Activated T-helper 2 cell treated with anti-CD3 and anti-CD28 coated beads, Interferon-gamma antibody, Interleukin-2, Interleukin-4, amounts not matched to agents 10 μg/mL and 5 μg/mL and 100 μg/mL, durations not matched to agents 14 hours and 24 hours and 36 hours (primary cell): ENCODE data around the gene MACF1. TPM values are rescaled to one million over a fixed set of nuclear protein-coding genes. Genes with fewer than 3 reads are reported as not detected.

ENCODE experiments used
- DNase-seq: peaks from one replicate; pipeline ENCODE4 v3.0.0; 2021; ENCODE audit warnings: low spot score
- H3K27ac Mint-ChIP-seq: one replicate; pipeline ENCODE4 v1.8.0; 2021; ENCODE audit warnings: mixed read lengths
- H3K27me3 Mint-ChIP-seq: one replicate; pipeline ENCODE4 v1.8.0; 2021; ENCODE audit warnings: low read depth, mixed read lengths
- H3K36me3 Mint-ChIP-seq: one replicate; pipeline ENCODE4 v1.8.0; 2021; ENCODE audit warnings: low read depth, mixed read lengths
- H3K4me1 Mint-ChIP-seq: one replicate; pipeline ENCODE4 v1.8.0; 2021; ENCODE audit warnings: low read depth, mixed read lengths
- H3K4me3 Mint-ChIP-seq: one replicate; pipeline ENCODE4 v1.8.0; 2021; ENCODE audit warnings: low read depth, mild to moderate bottlenecking, moderate library complexity, mixed read lengths
- H3K9me3 Mint-ChIP-seq: one replicate; pipeline ENCODE4 v1.8.0; 2021; ENCODE audit warnings: mixed read lengths
- intact Hi-C: fragments of 100-400 bp; cut with micrococcal nuclease; formaldehyde crosslinking; loops from one replicate; pipeline ENCODE4 v1.15.1; 2023
- total RNA-seq: library from RNA; stranded (reverse); gene quantifications from 2 replicates; pipeline ENCODE4 v1.2.3, GENCODE V29; 2022

The MACF1 gene
- total RNA-seq, 1 donor from 2014 or later, result 212 TPM

- H3K36me3 Mint-ChIP-seq, result peaks cover 83% of the 10 kb centered on the region
- H3K9me3 Mint-ChIP-seq, result no peaks in the 10 kb centered on the region
- intact Hi-C loops, result no loop called here
- peaks cover 4% of the 10 kb centered on the region for H3K4me1 Mint-ChIP-seq
- no peak for DNase-seq
- H3K27me3 Mint-ChIP-seq, result no peaks in the 10 kb centered on the region
- peak overlapping the region; percentile 28 for H3K27ac Mint-ChIP-seq
- H3K4me3 Mint-ChIP-seq, result no peak overlapping the region
Measured at GRCh38 chr1:39317910-39318633, 113.6 kb downstream of the MACF1 start.

- Mint-ChIP-seq H3K27ac (peak overlapping the region; percentile 11), H3K27me3 (no peaks in the 10 kb centered on the region), H3K36me3 (peaks cover 61% of the 10 kb centered on the region), H3K9me3 (no peaks in the 10 kb centered on the region), H3K4me1 (peaks cover 4% of the 10 kb centered on the region), H3K4me3 (no peak overlapping the region)
- DNase-seq, result no peak
- intact Hi-C loops, result no loop called here
Measured at GRCh38 chr1:39321979-39322378, 117.5 kb downstream of the MACF1 start.

- no peak for DNase-seq
- Mint-ChIP-seq H3K27me3 (no peaks in the 10 kb centered on the region), H3K9me3 (no peaks in the 10 kb centered on the region), H3K36me3 (peaks cover 61% of the 10 kb centered on the region), H3K27ac (no peak overlapping the region), H3K4me1 (peaks cover 4% of the 10 kb centered on the region), H3K4me3 (no peak overlapping the region)
- intact Hi-C loops, result no loop called here
Measured at GRCh38 chr1:39322431-39322830, 117.9 kb downstream of the MACF1 start.

GRCh38 chr1:39324888-39325287, 120.4 kb downstream of the MACF1 start:
- Mint-ChIP-seq H3K4me1 (peaks cover 14% of the 10 kb centered on the region), H3K27ac (no peak overlapping the region), H3K4me3 (no peak overlapping the region), H3K27me3 (no peaks in the 10 kb centered on the region), H3K9me3 (no peaks in the 10 kb centered on the region), H3K36me3 (peaks cover 60% of the 10 kb centered on the region)
- no peak for DNase-seq
- intact Hi-C loops, result no loop called here

- peaks cover 13% of the 10 kb centered on the region for H3K4me1 Mint-ChIP-seq
- H3K27me3 Mint-ChIP-seq, result no peaks in the 10 kb centered on the region
- no peak overlapping the region for H3K27ac Mint-ChIP-seq
- no peaks in the 10 kb centered on the region for H3K9me3 Mint-ChIP-seq
- no peak for DNase-seq
- intact Hi-C loops, result no loop called here
- H3K4me3 Mint-ChIP-seq, result no peak overlapping the region
- peaks cover 60% of the 10 kb centered on the region for H3K36me3 Mint-ChIP-seq
Measured at GRCh38 chr1:39326836-39327235, 122.3 kb downstream of the MACF1 start.

- Mint-ChIP-seq H3K36me3 (peaks cover 63% of the 10 kb centered on the region), H3K27ac (peak overlapping the region; percentile 51), H3K9me3 (no peaks in the 10 kb centered on the region), H3K27me3 (no peaks in the 10 kb centered on the region), H3K4me1 (peaks cover 15% of the 10 kb centered on the region), H3K4me3 (peak overlapping the region; percentile 60)
- intact Hi-C loops, result no loop called here
- no peak for DNase-seq
Measured at GRCh38 chr1:39328095-39328494, 123.6 kb downstream of the MACF1 start.

- peak overlapping the region; percentile 54 for H3K4me3 Mint-ChIP-seq
- peaks cover 69% of the 10 kb centered on the region for H3K36me3 Mint-ChIP-seq
- H3K9me3 Mint-ChIP-seq, result no peaks in the 10 kb centered on the region
- DNase-seq, result no peak
- intact Hi-C loops, result no loop called here
- H3K27me3 Mint-ChIP-seq, result no peaks in the 10 kb centered on the region
- peaks cover 15% of the 10 kb centered on the region for H3K4me1 Mint-ChIP-seq
- H3K27ac Mint-ChIP-seq, result no peak overlapping the region
Measured at GRCh38 chr1:39328586-39329121, 124.2 kb downstream of the MACF1 start.

GRCh38 chr1:39331647-39332046, 127.2 kb downstream of the MACF1 start:
- intact Hi-C loops, result no loop called here
- peaks cover 17% of the 10 kb centered on the region for H3K4me1 Mint-ChIP-seq
- H3K27me3 Mint-ChIP-seq, result no peaks in the 10 kb centered on the region
- no peak overlapping the region for H3K4me3 Mint-ChIP-seq
- H3K27ac Mint-ChIP-seq, result no peak overlapping the region
- H3K9me3 Mint-ChIP-seq, result no peaks in the 10 kb centered on the region
- peaks cover 89% of the 10 kb centered on the region for H3K36me3 Mint-ChIP-seq
- no peak for DNase-seq

GRCh38 chr1:39332291-39332690, 127.8 kb downstream of the MACF1 start:
- H3K4me3 Mint-ChIP-seq, result no peak overlapping the region
- H3K27ac Mint-ChIP-seq, result peak overlapping the region; percentile 5
- H3K9me3 Mint-ChIP-seq, result no peaks in the 10 kb centered on the region
- peaks cover 17% of the 10 kb centered on the region for H3K4me1 Mint-ChIP-seq
- intact Hi-C loops, result no loop called here
- no peak for DNase-seq
- peaks cover 88% of the 10 kb centered on the region for H3K36me3 Mint-ChIP-seq
- H3K27me3 Mint-ChIP-seq, result no peaks in the 10 kb centered on the region

- Mint-ChIP-seq H3K4me3 (no peak overlapping the region), H3K9me3 (no peaks in the 10 kb centered on the region), H3K27ac (peak overlapping the region; percentile 33), H3K36me3 (peaks cover 86% of the 10 kb centered on the region), H3K27me3 (no peaks in the 10 kb centered on the region), H3K4me1 (peaks cover 15% of the 10 kb centered on the region)
- no peak for DNase-seq
- intact Hi-C loops, result no loop called here
Measured at GRCh38 chr1:39332828-39333227, 128.3 kb downstream of the MACF1 start.

- H3K27me3 Mint-ChIP-seq, result no peaks in the 10 kb centered on the region
- peak overlapping the region; percentile 33 for H3K27ac Mint-ChIP-seq
- no peak for DNase-seq
- peaks cover 85% of the 10 kb centered on the region for H3K36me3 Mint-ChIP-seq
- intact Hi-C loops, result no loop called here
- H3K9me3 Mint-ChIP-seq, result no peaks in the 10 kb centered on the region
- no peak overlapping the region for H3K4me3 Mint-ChIP-seq
- peaks cover 11% of the 10 kb centered on the region for H3K4me1 Mint-ChIP-seq
Measured at GRCh38 chr1:39333296-39333695, 128.8 kb downstream of the MACF1 start.

GRCh38 chr1:39335216-39335615, 130.7 kb downstream of the MACF1 start:
- no peaks in the 10 kb centered on the region for H3K27me3 Mint-ChIP-seq
- intact Hi-C loops, result no loop called here
- peak overlapping the region; percentile 8 for H3K27ac Mint-ChIP-seq
- DNase-seq, result no peak
- H3K4me3 Mint-ChIP-seq, result no peak overlapping the region
- peaks cover 86% of the 10 kb centered on the region for H3K36me3 Mint-ChIP-seq
- no peaks in the 10 kb centered on the region for H3K9me3 Mint-ChIP-seq
- peaks cover 6% of the 10 kb centered on the region for H3K4me1 Mint-ChIP-seq

GRCh38 chr1:39337067-39337466, 132.6 kb downstream of the MACF1 start:
- Mint-ChIP-seq H3K27me3 (no peaks in the 10 kb centered on the region), H3K4me1 (peaks cover 4% of the 10 kb centered on the region), H3K27ac (no peak overlapping the region), H3K36me3 (peaks cover 81% of the 10 kb centered on the region), H3K9me3 (no peaks in the 10 kb centered on the region), H3K4me3 (no peak overlapping the region)
- intact Hi-C loops, result no loop called here
- DNase-seq, result no peak
